HFFc6 (cell line): ENCODE data around the gene ARMC12. TPM values are rescaled to one million over a fixed set of nuclear protein-coding genes. Genes with fewer than 3 reads are reported as not detected.

Experiments used
- DNase-seq: peaks from one replicate; pipeline ENCODE4 v3.0.0-alpha.2; 2018
- H3K27ac Mint-ChIP-seq: 2 replicates; pipeline ENCODE4 v1.8.0; 2020; ENCODE audit warnings: mild to moderate bottlenecking, mixed read lengths
- H3K27me3 Mint-ChIP-seq: 2 replicates; pipeline ENCODE4 v1.8.0; 2021; ENCODE audit warnings: mild to moderate bottlenecking, moderate library complexity, mixed read lengths; ENCODE audit not compliant: insufficient read depth
- H3K36me3 Mint-ChIP-seq: 2 replicates; pipeline ENCODE4 v1.8.0; 2021; ENCODE audit warnings: low read depth, mixed read lengths
- H3K4me1 Mint-ChIP-seq: 2 replicates; pipeline ENCODE4 v1.8.0; 2020; ENCODE audit warnings: low read depth, mixed read lengths
- H3K4me3 Mint-ChIP-seq: 2 replicates; pipeline ENCODE4 v1.8.0; 2020; ENCODE audit warnings: mild to moderate bottlenecking, moderate library complexity, mixed read lengths
- H3K9me3 Mint-ChIP-seq: 2 replicates; pipeline ENCODE4 v1.8.0; 2020; ENCODE audit warnings: mild to moderate bottlenecking, mixed read lengths
- total RNA-seq, 6 experiments: library from RNA; stranded (reverse); fragmentation: NEBNext Ultra II Directional; extraction: Animal tissue kit (Norgen Biotek cat#: 25700); gene quantifications; 2 replicates in 1 of 6; 3 replicates in 5 of 6; pipeline ENCODE4 v1.2.3, GENCODE V29; 2021
- TF ChIP-seq, protein P1 (sequence below): fragments of 200-600 bp; sonication (generic); IDR thresholded peaks from 2 replicates; pipeline ENCODE4 v1.5.0; 2021; ENCODE audit warnings: antibody characterized with exemption, mild to moderate bottlenecking

The ARMC12 gene
- total RNA-seq, 6 experiments from 2014 or later: 0.17 to 0.33 (median 0.27) TPM; not detected in 2

DNA sequence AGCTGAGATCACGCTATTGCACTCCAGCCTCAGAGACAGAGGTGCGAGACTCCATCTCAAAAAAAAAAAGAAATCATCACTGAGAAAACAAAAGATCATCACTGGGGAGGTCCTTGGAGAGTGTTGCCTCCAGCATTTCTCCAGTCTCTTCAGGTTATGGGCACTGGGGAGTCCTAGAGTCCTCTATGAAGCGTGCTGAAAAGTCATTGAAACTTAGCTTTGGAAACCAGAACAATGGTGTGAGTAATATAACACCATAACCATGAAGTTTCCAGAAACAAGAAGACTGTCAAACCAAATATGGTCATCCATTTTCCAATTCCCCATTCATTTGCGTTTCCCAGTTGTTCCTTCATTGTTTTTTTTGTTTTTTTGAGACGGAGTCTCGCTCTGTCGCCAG is 13.7 kb downstream of the ARMC12 start:
- Mint-ChIP-seq H3K4me3 (no peak overlapping the region), H3K9me3 (peaks cover 7% of the 10 kb centered on the region; the same call in 1 of the 2 replicates), H3K4me1 (peaks cover 12% of the 10 kb centered on the region; the same call in 1 of the 2 replicates), H3K27me3 (peaks cover 42% of the 10 kb centered on the region), H3K27ac (no peak overlapping the region), H3K36me3 (peaks cover 6% of the 10 kb centered on the region; the same call in 1 of the 2 replicates)
- DNase-seq: no peak
- TF ChIP-seq, protein P1, sequence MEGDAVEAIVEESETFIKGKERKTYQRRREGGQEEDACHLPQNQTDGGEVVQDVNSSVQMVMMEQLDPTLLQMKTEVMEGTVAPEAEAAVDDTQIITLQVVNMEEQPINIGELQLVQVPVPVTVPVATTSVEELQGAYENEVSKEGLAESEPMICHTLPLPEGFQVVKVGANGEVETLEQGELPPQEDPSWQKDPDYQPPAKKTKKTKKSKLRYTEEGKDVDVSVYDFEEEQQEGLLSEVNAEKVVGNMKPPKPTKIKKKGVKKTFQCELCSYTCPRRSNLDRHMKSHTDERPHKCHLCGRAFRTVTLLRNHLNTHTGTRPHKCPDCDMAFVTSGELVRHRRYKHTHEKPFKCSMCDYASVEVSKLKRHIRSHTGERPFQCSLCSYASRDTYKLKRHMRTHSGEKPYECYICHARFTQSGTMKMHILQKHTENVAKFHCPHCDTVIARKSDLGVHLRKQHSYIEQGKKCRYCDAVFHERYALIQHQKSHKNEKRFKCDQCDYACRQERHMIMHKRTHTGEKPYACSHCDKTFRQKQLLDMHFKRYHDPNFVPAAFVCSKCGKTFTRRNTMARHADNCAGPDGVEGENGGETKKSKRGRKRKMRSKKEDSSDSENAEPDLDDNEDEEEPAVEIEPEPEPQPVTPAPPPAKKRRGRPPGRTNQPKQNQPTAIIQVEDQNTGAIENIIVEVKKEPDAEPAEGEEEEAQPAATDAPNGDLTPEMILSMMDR: no peak

DNA sequence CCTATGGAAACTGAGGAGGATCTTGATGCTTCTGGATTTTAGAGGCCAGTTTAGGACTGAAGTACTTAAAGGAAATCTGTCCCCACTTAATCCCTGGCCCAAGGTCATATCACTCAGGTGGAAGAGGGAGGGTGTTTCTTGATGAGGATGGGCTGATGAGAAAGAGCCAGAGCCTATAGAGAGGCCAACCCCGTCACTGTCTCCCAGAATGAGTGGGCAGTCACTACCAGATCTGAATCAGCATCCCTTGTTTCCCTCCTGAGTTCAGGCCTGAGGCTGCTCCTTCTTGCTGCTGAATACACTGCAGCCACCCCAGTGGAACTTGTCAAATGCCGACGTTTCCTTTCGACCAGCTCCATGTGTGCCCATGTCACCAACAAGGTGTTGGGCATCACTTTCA is 14.8 kb downstream of the ARMC12 start:
- Mint-ChIP-seq H3K4me1 (peaks cover 12% of the 10 kb centered on the region; the same call in 1 of the 2 replicates), H3K36me3 (peaks cover 6% of the 10 kb centered on the region; the same call in 1 of the 2 replicates), H3K9me3 (peaks cover 7% of the 10 kb centered on the region; the same call in 1 of the 2 replicates), H3K27ac (no peak overlapping the region), H3K27me3 (peaks cover 37% of the 10 kb centered on the region), H3K4me3 (no peak overlapping the region)
- no peak for DNase-seq
- TF ChIP-seq, protein P1: no peak

DNA sequence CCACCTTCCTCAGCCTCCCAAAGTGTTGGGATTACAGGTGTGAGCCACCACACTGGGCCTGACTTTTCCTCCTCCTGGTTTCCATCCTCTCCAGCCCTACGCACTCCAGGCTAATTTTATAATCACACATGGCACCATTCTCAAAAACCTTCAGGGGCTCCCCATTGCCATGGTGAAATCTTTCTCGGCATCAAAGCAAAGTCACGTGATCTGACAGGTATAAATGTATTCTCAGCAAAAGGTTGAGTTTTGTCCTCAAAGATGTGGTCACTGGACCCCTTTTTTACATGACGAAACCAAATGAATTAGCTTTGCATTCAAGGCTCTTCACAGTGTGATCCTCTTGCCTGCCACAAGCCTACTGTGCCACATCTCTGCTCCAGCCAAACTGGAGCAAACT is 15.5 kb downstream of the ARMC12 start:
- TF ChIP-seq, protein P1: no peak
- H3K9me3 Mint-ChIP-seq: peaks cover 7% of the 10 kb centered on the region; the same call in 1 of the 2 replicates
- peaks cover 6% of the 10 kb centered on the region; the same call in 1 of the 2 replicates for H3K36me3 Mint-ChIP-seq
- no peak for DNase-seq
- no peak overlapping the region for H3K27ac Mint-ChIP-seq
- peaks cover 41% of the 10 kb centered on the region for H3K27me3 Mint-ChIP-seq
- no peak overlapping the region for H3K4me3 Mint-ChIP-seq
- peaks cover 12% of the 10 kb centered on the region; the same call in 1 of the 2 replicates for H3K4me1 Mint-ChIP-seq

DNA sequence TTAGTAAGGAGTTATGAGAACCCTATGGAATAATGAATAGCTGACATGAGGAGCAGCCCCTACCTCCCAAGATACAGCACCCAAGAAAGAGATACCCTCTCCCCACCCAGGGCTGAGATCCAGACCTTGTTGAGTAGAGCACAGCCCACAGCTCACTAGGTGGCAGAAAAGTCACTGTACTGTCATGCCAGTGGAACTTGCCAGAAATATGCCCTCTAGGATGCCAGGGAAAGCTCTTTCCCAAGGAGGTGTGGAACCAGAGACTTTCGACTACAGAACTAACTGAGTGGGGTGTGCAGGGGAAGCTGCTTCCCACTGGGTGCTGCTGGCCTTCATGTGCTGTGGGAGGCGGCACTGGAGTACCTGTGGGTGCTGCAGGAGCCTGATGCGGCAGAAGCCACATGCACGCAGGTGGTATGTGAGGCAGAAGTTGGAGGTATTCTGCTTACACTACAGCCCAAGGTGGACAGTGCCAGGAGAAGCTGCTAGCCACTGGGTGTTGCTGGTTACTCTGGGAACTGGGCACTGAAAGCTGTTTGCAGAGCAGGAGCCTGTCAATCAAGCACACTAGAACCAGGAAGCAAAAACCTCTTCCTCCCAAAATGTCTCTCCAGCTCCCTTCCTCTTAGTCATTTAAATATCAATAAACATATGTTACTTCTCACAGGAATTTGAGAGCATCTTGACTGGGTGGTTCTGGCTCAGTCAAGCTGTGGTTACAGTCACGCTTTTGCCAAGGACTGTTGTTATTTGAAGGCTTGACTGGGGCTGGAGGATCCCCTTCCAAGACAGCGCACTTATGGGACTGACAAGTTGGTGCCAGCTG is 17.8 kb downstream of the ARMC12 start:
- H3K4me3 Mint-ChIP-seq: no peak overlapping the region
- H3K9me3 Mint-ChIP-seq: no peaks in the 10 kb centered on the region
- H3K27me3 Mint-ChIP-seq: peaks cover 39% of the 10 kb centered on the region
- no peak overlapping the region for H3K27ac Mint-ChIP-seq
- no peak for DNase-seq
- TF ChIP-seq, protein P1: no peak
- no peaks in the 10 kb centered on the region for H3K36me3 Mint-ChIP-seq
- H3K4me1 Mint-ChIP-seq: peaks cover 12% of the 10 kb centered on the region; the same call in 1 of the 2 replicates

DNA sequence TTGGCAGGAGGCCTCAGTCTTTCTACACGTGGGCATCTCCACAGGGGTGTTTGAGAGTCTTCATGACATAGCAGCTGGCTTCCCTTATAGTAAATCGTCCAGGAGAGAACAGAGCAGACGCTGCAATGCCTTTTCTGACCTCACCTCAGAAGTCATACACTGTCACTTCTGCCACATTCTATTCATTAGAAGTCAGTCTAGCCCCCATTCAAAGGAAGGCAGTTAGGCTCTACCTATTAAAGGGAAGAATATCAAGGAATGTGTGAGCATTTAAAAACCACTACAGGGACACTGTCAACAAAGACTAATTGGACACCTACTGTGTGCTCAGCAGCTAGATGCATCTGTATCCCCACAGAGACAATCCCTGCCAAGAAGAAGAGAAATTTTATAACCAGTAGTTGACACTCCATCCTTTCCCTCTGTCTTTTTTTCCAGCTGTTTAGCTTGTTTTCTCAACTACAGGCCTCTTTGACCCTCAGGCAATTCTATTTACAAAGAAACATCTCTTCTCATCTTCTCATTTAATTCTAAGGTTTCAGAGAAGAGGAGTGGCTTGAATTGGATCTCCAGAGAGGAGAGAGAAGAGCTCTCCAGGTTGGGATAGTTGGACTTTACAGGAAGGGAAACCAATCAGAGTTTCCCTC is 18.6 kb downstream of the ARMC12 start:
- Mint-ChIP-seq H3K27me3 (peaks cover 43% of the 10 kb centered on the region), H3K4me3 (no peak overlapping the region), H3K27ac (no peak overlapping the region), H3K36me3 (no peaks in the 10 kb centered on the region), H3K9me3 (no peaks in the 10 kb centered on the region), H3K4me1 (peaks cover 12% of the 10 kb centered on the region; the same call in 1 of the 2 replicates)
- TF ChIP-seq, protein P1: no peak
- DNase-seq: no peak
